SK-N-SH treated with all-trans-retinoic acid at 6 μM for 48 hours (cell line): ENCODE measurements around the gene MIER1.

ENCODE experiments used
- ATAC-seq: fragments of 200-7000 bp; cut with Tn5 transposase; 3 replicates; pipeline ENCODE4 v1.9.1; 2020; ENCODE audit warnings: mild to moderate bottlenecking, moderate library complexity
- BACH2 ChIP-seq: fragments of 250-450 bp; sonication (Bioruptor Pico); IDR thresholded peaks from 2 replicates; pipeline ENCODE4 v1.9.0; 2021; ENCODE audit warnings: mild to moderate bottlenecking, borderline replicate concordance
- CREB5 ChIP-seq: fragments of 250-450 bp; sonication (Bioruptor Pico); IDR thresholded peaks from 2 replicates; pipeline ENCODE4 v1.5.1; 2020; ENCODE audit warnings: low read depth, mild to moderate bottlenecking, moderate library complexity
- CSDC2 ChIP-seq: fragments of 250-450 bp; sonication (Bioruptor Pico); IDR thresholded peaks from 2 replicates; pipeline ENCODE4 v1.5.0; 2020; ENCODE audit warnings: mild to moderate bottlenecking, moderate library complexity
- CSRNP3 ChIP-seq: fragments of 250-450 bp; sonication (Bioruptor Pico); IDR thresholded peaks from 2 replicates; pipeline ENCODE4 v1.5.1; 2021; ENCODE audit warnings: mild to moderate bottlenecking, moderate library complexity
- ESRRG ChIP-seq: fragments of 250-450 bp; sonication (Bioruptor Pico); IDR thresholded peaks from 2 replicates; pipeline ENCODE4 v1.6.1; 2021; ENCODE audit warnings: mild to moderate bottlenecking
- ISL1 ChIP-seq: fragments of 250-450 bp; sonication (Bioruptor Pico); IDR thresholded peaks from 2 replicates; pipeline ENCODE4 v2.1.2; 2022; ENCODE audit warnings: mild to moderate bottlenecking, moderate library complexity
- PATZ1 ChIP-seq: fragments of 250-450 bp; sonication (Bioruptor Pico); IDR thresholded peaks from 2 replicates; pipeline ENCODE4 v1.8.0; 2020; ENCODE audit warnings: mild to moderate bottlenecking, moderate library complexity, borderline replicate concordance
- POU6F1 ChIP-seq: fragments of 250-450 bp; sonication (Bioruptor Pico); IDR thresholded peaks from 2 replicates; pipeline ENCODE4 v1.8.0; 2021; ENCODE audit warnings: low read depth, mild to moderate bottlenecking, moderate library complexity, borderline replicate concordance
- PPARA ChIP-seq: fragments of 250-450 bp; sonication (Bioruptor Pico); IDR thresholded peaks from 2 replicates; pipeline ENCODE4 v1.5.0; 2020; ENCODE audit warnings: mild to moderate bottlenecking, borderline replicate concordance
- SNAI2 ChIP-seq: fragments of 250-450 bp; sonication (Bioruptor Pico); IDR thresholded peaks from 2 replicates; pipeline ENCODE4 v1.5.0; 2020; ENCODE audit warnings: mild to moderate bottlenecking, moderate library complexity
- TCF4 ChIP-seq: fragments of 250-450 bp; sonication (Bioruptor Pico); IDR thresholded peaks from 2 replicates; pipeline ENCODE4 v1.8.0; 2021; ENCODE audit warnings: mild to moderate bottlenecking, moderate library complexity, borderline replicate concordance
- TSHZ2 ChIP-seq: fragments of 250-450 bp; sonication (Bioruptor Pico); IDR thresholded peaks from 2 replicates; pipeline ENCODE4 v1.5.0; 2020; ENCODE audit warnings: mild to moderate bottlenecking, moderate library complexity
- ZFP3 ChIP-seq: fragments of 250-450 bp; sonication (Bioruptor Pico); IDR thresholded peaks from 2 replicates; pipeline ENCODE4 v1.5.0; 2020; ENCODE audit warnings: mild to moderate bottlenecking, moderate library complexity
- ZFP30 ChIP-seq: fragments of 450-650 bp; formaldehyde crosslinking; IDR thresholded peaks from 2 replicates; pipeline ENCODE4 v1.5.0; 2022; ENCODE audit warnings: mild to moderate bottlenecking, moderate library complexity
- ZNF565 ChIP-seq: fragments of 450-650 bp; formaldehyde crosslinking; conservative IDR thresholded peaks from 2 replicates; pipeline ENCODE4 v1.5.0; 2020; ENCODE audit warnings: low read depth, mild to moderate bottlenecking, moderate library complexity
- ZNF70 ChIP-seq: fragments of 450-650 bp; formaldehyde crosslinking; IDR thresholded peaks from 2 replicates; pipeline ENCODE4 v1.5.0; 2020; ENCODE audit warnings: mild to moderate bottlenecking, moderate library complexity
- ZNF8 ChIP-seq: fragments of 450-650 bp; formaldehyde crosslinking; IDR thresholded peaks from 2 replicates; pipeline ENCODE4 v1.5.0; 2020; ENCODE audit warnings: mild to moderate bottlenecking, moderate library complexity

MIER1 gene

GRCh38 chr1:67009792-67010191 is 85.0 kb downstream of the MIER1 start:
- TF ChIP-seq PATZ1 (CRISPR knock-in tag) (no peak), ZNF8 (CRISPR knock-in tag) (peak; percentile 63)
- ATAC-seq = no peak

GRCh38 chr1:67013573-67013972 is 88.8 kb downstream of the MIER1 start:
- TF ChIP-seq ZFP3 (CRISPR knock-in tag) = no peak
- TF ChIP-seq TCF4 = no peak
- no peak for TF ChIP-seq PATZ1 (CRISPR knock-in tag)
- TF ChIP-seq ISL1 (CRISPR knock-in tag) = no peak
- TF ChIP-seq ESRRG (CRISPR knock-in tag) = no peak
- TF ChIP-seq TSHZ2 (CRISPR knock-in tag) = no peak
- no peak for TF ChIP-seq BACH2 (CRISPR knock-in tag)
- TF ChIP-seq CSRNP3 (CRISPR knock-in tag) = no peak
- TF ChIP-seq POU6F1 (CRISPR knock-in tag) = no peak
- TF ChIP-seq, all 23 proteins: peak for 0
- peak; percentile 52; the same call in 2 of the 3 replicates for ATAC-seq

- TF ChIP-seq CREB5 (CRISPR knock-in tag) = no peak
Measured at GRCh38 chr1:67018574-67018973, 93.8 kb downstream of the MIER1 start.

GRCh38 chr1:67019121-67019520 is 94.3 kb downstream of the MIER1 start:
- ATAC-seq = no peak
- no peak for TF ChIP-seq CSDC2
- no peak for TF ChIP-seq PPARA (CRISPR knock-in tag)
- no peak for TF ChIP-seq ISL1 (CRISPR knock-in tag)
- TF ChIP-seq ZNF565 (CRISPR knock-in tag) = no peak
- TF ChIP-seq PATZ1 (CRISPR knock-in tag) = no peak
- TF ChIP-seq BACH2 (CRISPR knock-in tag) = no peak
- no peak for TF ChIP-seq ZNF70
- no peak for TF ChIP-seq TCF4
- TF ChIP-seq SNAI2 (CRISPR knock-in tag) = no peak
- no peak for TF ChIP-seq ZFP30 (CRISPR knock-in tag)
- no peak for TF ChIP-seq POU6F1 (CRISPR knock-in tag)
- no peak for TF ChIP-seq TSHZ2 (CRISPR knock-in tag)

More at GRCh38 chr1:67018574-67018973, 93.8 kb downstream of the MIER1 start:
- ATAC-seq = no peak
